HepG2 (cell line): ENCODE results near the gene AMOT. TPM values are rescaled to one million over a fixed set of nuclear protein-coding genes. Genes with fewer than 3 reads are reported as not detected.

Source experiments
- ATAC-seq: fragments of 200-7000 bp; cut with Tn5 transposase; 3 replicates; pipeline ENCODE4 v1.9.1; 2020; ENCODE audit warnings: mild to moderate bottlenecking, moderate library complexity
- BruUV-seq: library from RNA; stranded (reverse); fragments of 400-500 nt; replicated peaks from 2 replicates; lab custom pipeline; 2021; lab: Mats Ljungman, UMichigan
- CTCF ChIA-PET: fragments of 300-600 bp; formaldehyde crosslinking; extraction: SDS; loops from one replicate; lab custom pipeline; 2021; ENCODE audit warnings: low total read pairs, inconsistent platforms, low intra/inter-chr PET ratio; lab: Yijun Ruan, JAX
- POLR2A ChIA-PET: fragments of 350-600 bp; sonication (Branson Sonifier 250); formaldehyde crosslinking; loops from one replicate; lab custom pipeline; 2020; ENCODE audit warnings: antibody characterized with exemption, inconsistent platforms; lab: Yijun Ruan, JAX
- DNase-seq: peaks from one replicate; pipeline ENCODE4 v3.0.0-alpha.2; 2015; ENCODE audit warnings: low spot score
- FAIRE-seq: peaks from 3 replicates; lab custom pipeline; 2011; peaks lifted over from hg19 to GRCh38; lab: Jason Lieb, UNC
- H2AFZ ChIP-seq: one replicate; pipeline ENCODE4 v1.6.1; 2011; ENCODE audit warnings: low read length, inconsistent platforms
- H3K27ac ChIP-seq: fragments of 300-600 bp; 3 replicates; pipeline ENCODE4 v1.8.0; 2011; ENCODE audit warnings: mixed run types, mild to moderate bottlenecking, mixed read lengths, low read length, inconsistent platforms; ENCODE audit not compliant: insufficient read depth; ENCODE audit errors: extremely low read length
- H3K27me3 ChIP-seq, 2 experiments: fragments of 200-600 bp in 1 of 2; 2 replicates in 1 of 2; 3 replicates in 1 of 2; pipeline versions ENCODE4 v1.6.0 to v1.8.0; 2011; ENCODE audit warnings: low read length in 2 of 2, mild to moderate bottlenecking in 2 of 2, moderate library complexity in 2 of 2, inconsistent platforms in 1 of 2; ENCODE audit not compliant: insufficient read depth in 2 of 2, control insufficient read depth in 1 of 2
- H3K36me3 ChIP-seq, 2 experiments: fragments of 200-600 bp in 1 of 2; replicated peaks in 1 of 2; 2 replicates in 1 of 2; 3 replicates in 1 of 2; pipeline versions ENCODE4 v1.5.1 to v1.8.0; 2011; ENCODE audit warnings: low read length in 2 of 2, inconsistent platforms in 1 of 2; ENCODE audit not compliant: insufficient read depth in 2 of 2, control insufficient read depth in 1 of 2
- H3K4me1 ChIP-seq: 2 replicates; pipeline ENCODE4 v1.5.1; 2012; ENCODE audit warnings: low read length, inconsistent platforms; ENCODE audit not compliant: insufficient read depth
- H3K4me2 ChIP-seq: 2 replicates; pipeline ENCODE4 v1.6.0; 2011; ENCODE audit warnings: low read depth, low read length, inconsistent platforms
- H3K4me3 ChIP-seq, 3 experiments: fragments of 200-600 bp in 1 of 3; sonication (generic), shearing (Covaris generic) in 1 of 3; replicated peaks in 1 of 3; 2 replicates each; pipeline ENCODE4 v1.5.1; 2011 to 2016; ENCODE audit warnings: low read length in 3 of 3, inconsistent platforms in 2 of 3, low read depth in 2 of 3, mild to moderate bottlenecking in 2 of 3, control low read depth in 1 of 3, mixed read lengths in 1 of 3; ENCODE audit not compliant: insufficient read depth in 1 of 3
- H3K79me2 ChIP-seq: one replicate; pipeline ENCODE4 v1.6.1; 2011; ENCODE audit warnings: low read length, inconsistent platforms; ENCODE audit not compliant: insufficient read depth
- H3K9ac ChIP-seq: 2 replicates; pipeline ENCODE4 v1.6.0; 2011; ENCODE audit warnings: mild to moderate bottlenecking, low read depth, low read length, inconsistent platforms; ENCODE audit not compliant: insufficient read depth
- H3K9me3 ChIP-seq: 2 replicates; pipeline ENCODE4 v1.5.1; 2012; ENCODE audit warnings: mild to moderate bottlenecking, low read length
- H4K20me1 ChIP-seq: 2 replicates; pipeline ENCODE4 v1.6.0; 2011; ENCODE audit warnings: inconsistent platforms, mild to moderate bottlenecking, low read length, moderate library complexity; ENCODE audit not compliant: insufficient read depth
- CAMTA2 ChIP-seq: sonication (generic); formaldehyde crosslinking; IDR thresholded peaks from 2 replicates; pipeline ENCODE4 v1.4.0; 2020; ENCODE audit warnings: mild to moderate bottlenecking, missing genetic modification reagents, borderline replicate concordance
- PRDM10 ChIP-seq: sonication (generic); formaldehyde crosslinking; IDR thresholded peaks from 2 replicates; pipeline ENCODE4 v1.4.0; 2020; ENCODE audit warnings: low read depth, missing genetic modification reagents
- RFX5 ChIP-seq: IDR thresholded peaks from 2 replicates; pipeline ENCODE4 v1.6.1; 2011; ENCODE audit warnings: low read depth, low read length, improper control_type of control experiment
- SP1 ChIP-seq, 2 experiments: fragments of 450-650 bp in 1 of 2; sonication (generic) in 1 of 2; formaldehyde crosslinking in 1 of 2; IDR thresholded peaks; 2 replicates each; pipeline versions ENCODE4 v1.4.0 to v1.6.1; 2016 to 2020; ENCODE audit warnings: missing genetic modification reagents in 1 of 2
- STAT5B ChIP-seq: sonication (generic); formaldehyde crosslinking; IDR thresholded peaks from 2 replicates; pipeline ENCODE4 v1.4.0; 2020; ENCODE audit warnings: missing genetic modification reagents
- ZNF34 ChIP-seq: sonication (generic); formaldehyde crosslinking; IDR thresholded peaks from 2 replicates; pipeline ENCODE4 v1.4.0; 2020; ENCODE audit warnings: mild to moderate bottlenecking, missing genetic modification reagents, borderline replicate concordance
- ZNF550 ChIP-seq: sonication (generic); formaldehyde crosslinking; IDR thresholded peaks from 2 replicates; pipeline ENCODE4 v1.4.0; 2020; ENCODE audit warnings: mild to moderate bottlenecking, missing genetic modification reagents, borderline replicate concordance
- WGBS: methylation state at CpG from one replicate; pipeline ENCODE4 v1.1.6; 2017; ENCODE audit warnings: low lambda C conversion rate; 5-methylcytosine and 5-hydroxymethylcytosine counted together
- in situ Hi-C: cut with HindIII; loops from 2 replicates; pipeline ENCODE4 v1.10.0; 2017; ENCODE audit warnings: low pct_unique_long_range_greater_than_20kb; ENCODE audit not compliant: extremely low pct_ligation_motif_present
- intact Hi-C: fragments of 100-400 bp; cut with micrococcal nuclease; formaldehyde crosslinking; loops from one replicate; pipeline ENCODE4 v1.10.0; 2022; ENCODE audit not compliant: unreplicated experiment
- polyA plus RNA-seq, 8 experiments: library from polyadenylated mRNA; depleted of rRNA in 3 of 8; stranded (reverse) in 7 of 8; unstranded in 1 of 8; fragments of >200 nt; fragmentation: Illumina TruSeq in 4 of 8; extraction: Trizol in 4 of 8; gene quantifications; 2 replicates each; pipeline versions ENCODE4 v1.2.1 to v1.2.3, GENCODE V29; 2011 to 2016; ENCODE audit warnings: low read depth in 4 of 8, missing spikeins in 1 of 8, mixed read lengths in 1 of 8; ENCODE audit not compliant: insufficient read depth in 1 of 8
- total RNA-seq, 5 experiments: library from RNA; depleted of rRNA; stranded (reverse); fragments of >200 nt; fragmentation: Illumina TruSeq; extraction: Trizol; gene quantifications; 2 replicates each; pipeline ENCODE4 v1.2.3, GENCODE V29; 2016; ENCODE audit warnings: low read depth in 1 of 5

Gene AMOT
- total and polyA plus RNA-seq, 2 of the 13 experiments (the other 11 are each of a cell fraction or from before 2014, with no cell fraction given) = 0.13 to 0.91 TPM

GRCh38 chrX:112874614-112875013, 34.0 kb upstream of the AMOT start:
- WGBS = 8% methylated on average over 1 of the region's 1 CpG
- H3K36me3 ChIP-seq = no peaks in the 10 kb centered on the region
- no peak for FAIRE-seq
- POLR2A ChIA-PET = no interaction called here
- no TSS peak for BruUV-seq
- in situ Hi-C loops = no loop called here
- TF ChIP-seq STAT5B (CRISPR knock-in tag) = no peak
- no peak for TF ChIP-seq RFX5
- TF ChIP-seq ZNF550 (CRISPR knock-in tag) = no peak
- TF ChIP-seq PRDM10 (CRISPR knock-in tag) = no peak
- no peak for TF ChIP-seq CAMTA2 (CRISPR knock-in tag)
- TF ChIP-seq SP1 (IDR thresholded peaks at IDR 0.05) = no peak
- TF ChIP-seq SP1 (CRISPR knock-in tag; IDR thresholded peaks at IDR 0.05) = no peak
- no peak for TF ChIP-seq ZNF34 (CRISPR knock-in tag)
- CTCF ChIA-PET = no interaction called here
- intact Hi-C loops = no loop called here
- no peaks in the 10 kb centered on the region for H3K79me2 ChIP-seq
- no peak overlapping the region for H3K27ac ChIP-seq
- H3K4me2 ChIP-seq = no peak overlapping the region
- no peak overlapping the region for H2AFZ ChIP-seq
- no peaks in the 10 kb centered on the region for H3K4me1 ChIP-seq
- H4K20me1 ChIP-seq = no peaks in the 10 kb centered on the region
- DNase-seq = no peak
- ATAC-seq = no peak
- H3K9me3 ChIP-seq = no peaks in the 10 kb centered on the region
- no peak overlapping the region for H3K4me3 ChIP-seq
- H3K27me3 ChIP-seq = no peaks in the 10 kb centered on the region
- H3K9ac ChIP-seq = no peak overlapping the region
